Endothelial cell of umbilical vein (primary cell): ENCODE data around the gene DNAL1. TPM values are rescaled to one million over a fixed set of nuclear protein-coding genes. Genes with fewer than 3 reads are reported as not detected.
"Not testable (repeated sequence)": the region's sequence is repeated elsewhere in the genome, so short reads cannot be mapped to it uniquely, and the experiment has no call there.

ENCODE experiments used
- BruUV-seq: library from RNA; stranded (reverse); fragments of 400-500 nt; replicated peaks from 2 replicates; lab custom pipeline; 2021; lab: Mats Ljungman, UMichigan
- CTCF ChIA-PET: fragments of 300-600, 350-600 bp; sonication (Branson Sonifier 250); formaldehyde crosslinking; loops from one replicate; lab custom pipeline; 2021; ENCODE audit warnings: antibody characterized with exemption, inconsistent platforms; lab: Charles Lee
- POLR2A ChIA-PET: fragments of 300-600, 350-600 bp; sonication (Branson Sonifier 250); formaldehyde crosslinking; loops from one replicate; lab custom pipeline; 2021; ENCODE audit warnings: antibody characterized with exemption, inconsistent platforms; lab: Charles Lee
- DNase-seq: peaks from one replicate; pipeline ENCODE4 v3.0.0-alpha.2; 2011; ENCODE audit warnings: low read depth, low spot score
- FAIRE-seq: peaks from 2 replicates; lab custom pipeline; 2011; peaks lifted over from hg19 to GRCh38; lab: Jason Lieb, UNC
- H2AFZ ChIP-seq: 2 replicates; pipeline ENCODE4 v1.6.0; 2012; ENCODE audit warnings: low read depth, low read length, control low read depth, inconsistent platforms
- H3K27ac ChIP-seq: 2 replicates; pipeline ENCODE4 v1.5.1; 2011; ENCODE audit warnings: low read depth, mild to moderate bottlenecking, control low read depth, low read length, moderate library complexity; ENCODE audit not compliant: insufficient read depth
- H3K27me3 ChIP-seq, 2 experiments: 2 replicates each; pipeline versions ENCODE4 v1.6.0 to v1.6.1; 2011; ENCODE audit warnings: low read length in 2 of 2, mixed read lengths in 1 of 2; ENCODE audit not compliant: control insufficient read depth in 2 of 2, insufficient read depth in 2 of 2
- H3K36me3 ChIP-seq, 2 experiments: 2 replicates in 1 of 2; 3 replicates in 1 of 2; pipeline ENCODE4 v1.5.1; 2011; ENCODE audit warnings: low read length in 2 of 2, mild to moderate bottlenecking in 1 of 2, moderate library complexity in 1 of 2; ENCODE audit not compliant: control insufficient read depth in 2 of 2, insufficient read depth in 2 of 2; ENCODE audit errors: extremely low read depth in 1 of 2
- H3K4me1 ChIP-seq: 3 replicates; pipeline ENCODE4 v1.5.1; 2011; ENCODE audit warnings: mild to moderate bottlenecking, low read length; ENCODE audit not compliant: control insufficient read depth, insufficient read depth; ENCODE audit errors: extremely low read depth
- H3K4me2 ChIP-seq: 2 replicates; pipeline ENCODE4 v1.6.1; 2011; ENCODE audit warnings: low read length, control low read depth, mixed read lengths; ENCODE audit not compliant: insufficient read depth
- H3K4me3 ChIP-seq, 3 experiments: fragments of 200-600 bp in 1 of 3; sonication (generic), shearing (Covaris generic) in 1 of 3; replicated peaks in 1 of 3; 2 replicates each; pipeline ENCODE4 v1.5.1; 2011 to 2016; ENCODE audit warnings: control low read depth in 3 of 3, low read length in 3 of 3, mild to moderate bottlenecking in 2 of 3, inconsistent platforms in 1 of 3, low read depth in 1 of 3, moderate library complexity in 1 of 3; ENCODE audit not compliant: insufficient read depth in 1 of 3
- H3K79me2 ChIP-seq: 2 replicates; pipeline ENCODE4 v1.6.0; 2012; ENCODE audit warnings: low read length, inconsistent platforms; ENCODE audit not compliant: control insufficient read depth, insufficient read depth
- H3K9ac ChIP-seq: replicated peaks from 2 replicates; pipeline ENCODE3; 2011; ENCODE audit warnings: low read length, control low read depth; ENCODE audit not compliant: insufficient read depth; ENCODE audit errors: extremely low read depth
- H3K9me1 ChIP-seq: replicated peaks from 3 replicates; pipeline ENCODE4 v1.6.0; 2011; ENCODE audit warnings: mild to moderate bottlenecking, low read length; ENCODE audit not compliant: control insufficient read depth, insufficient read depth; ENCODE audit errors: extremely low read depth
- H3K9me3 ChIP-seq: replicated peaks from 2 replicates; pipeline ENCODE4 v1.5.1; 2012; ENCODE audit warnings: low read length, inconsistent platforms; ENCODE audit not compliant: control insufficient read depth, insufficient read depth
- H4K20me1 ChIP-seq: replicated peaks from 2 replicates; pipeline ENCODE3; 2011; ENCODE audit warnings: mild to moderate bottlenecking, low read length; ENCODE audit not compliant: control insufficient read depth, insufficient read depth; ENCODE audit errors: extremely low read depth
- CTCF ChIP-seq, 2 donors: IDR thresholded peaks; 1 replicate in 1 of 2; 2 replicates in 1 of 2; pipeline ENCODE4 v1.5.1; 2011; ENCODE audit warnings: low read length in 2 of 2, mild to moderate bottlenecking in 2 of 2, moderate library complexity in 2 of 2, control low read depth in 1 of 2, inconsistent platforms in 1 of 2, low read depth in 1 of 2; ENCODE audit not compliant: insufficient read depth in 1 of 2; ENCODE audit errors: extremely low read depth in 1 of 2
- EZH2 ChIP-seq: IDR thresholded peaks from 2 replicates; pipeline ENCODE4 v1.6.1; 2012; ENCODE audit warnings: borderline replicate concordance, low read depth, mild to moderate bottlenecking, moderate library complexity, low read length, inconsistent platforms; ENCODE audit not compliant: severe bottlenecking
- FOS ChIP-seq: IDR thresholded peaks from 2 replicates; pipeline ENCODE4 v1.6.1; 2011; ENCODE audit warnings: mild to moderate bottlenecking, low read length, moderate library complexity, borderline replicate concordance; ENCODE audit not compliant: insufficient read depth
- GATA2 ChIP-seq: IDR thresholded peaks from 2 replicates; pipeline ENCODE4 v1.7.0; 2011; ENCODE audit warnings: low read depth, mild to moderate bottlenecking, moderate library complexity, mixed read lengths, low read length; ENCODE audit not compliant: insufficient read length, insufficient read depth
- JUN ChIP-seq: IDR thresholded peaks from 2 replicates; pipeline ENCODE4 v1.6.1; 2011; ENCODE audit warnings: borderline replicate concordance, low read depth; ENCODE audit not compliant: insufficient read length, insufficient read depth
- MAX ChIP-seq: IDR thresholded peaks from 2 replicates; pipeline ENCODE4 v1.6.1; 2011; ENCODE audit not compliant: insufficient read depth, insufficient read length
- MYC ChIP-seq: IDR thresholded peaks from one replicate; pipeline ENCODE4 v1.6.1; 2011; ENCODE audit warnings: mild to moderate bottlenecking, low read depth, low read length
- POLR2A ChIP-seq: IDR thresholded peaks from 2 replicates; pipeline ENCODE4 v1.6.1; 2012; ENCODE audit warnings: low read depth, mild to moderate bottlenecking, control low read depth, low read length
- POLR2AphosphoS5 ChIP-seq: IDR thresholded peaks from 2 replicates; pipeline ENCODE4 v1.6.1; 2012; ENCODE audit warnings: low read depth, mild to moderate bottlenecking, control low read depth, low read length, moderate library complexity; ENCODE audit not compliant: insufficient read depth
- dilution Hi-C: fragments of 300-500 bp; cut with MboI; formaldehyde crosslinking; loops from one replicate; pipeline ENCODE4 v1.15.0; 2019; ENCODE audit warnings: low sequenced_read_pairs; ENCODE audit not compliant: extremely low pct_ligation_motif_present
- intact Hi-C: fragments of 100-400 bp; cut with micrococcal nuclease; formaldehyde crosslinking; loops from one replicate; pipeline ENCODE4 v1.10.0; 2022
- polyA plus RNA-seq, 4 experiments: library from polyadenylated mRNA; depleted of rRNA in 3 of 4; stranded (reverse) in 3 of 4; unstranded in 1 of 4; fragments of >200 nt; gene quantifications; 2 replicates each; pipeline versions ENCODE4 v1.2.1 to v1.2.3, GENCODE V29; 2011 to 2012; ENCODE audit warnings: missing spikeins in 1 of 4
- total RNA-seq: library from RNA; stranded (reverse); gene quantifications from 2 replicates; pipeline ENCODE4 v1.2.3, GENCODE V29; 2021

DNAL1 gene
- total and polyA plus RNA-seq, 2 donors (not counting 3 experiments of a cell fraction or from before 2014, with no cell fraction given) = 2.4 to 15.3 TPM

GRCh38 chr14:73708076-73708475 is 63.3 kb downstream of the DNAL1 start:
- BruUV-seq, H3K27me3 ChIP-seq, H4K20me1 ChIP-seq, H3K9ac ChIP-seq, H3K4me1 ChIP-seq, H3K4me3 ChIP-seq, H3K9me3 ChIP-seq, H3K27ac ChIP-seq, CTCF ChIA-PET, H3K36me3 ChIP-seq, H3K9me1 ChIP-seq, H3K4me2 ChIP-seq, FAIRE-seq, dilution Hi-C loops, DNase-seq, POLR2A ChIA-PET, intact Hi-C loops, H2AFZ ChIP-seq: not testable (repeated sequence)
- H3K79me2 ChIP-seq = peaks cover 21% of the 10 kb centered on the region

- no peaks in the 10 kb centered on the region for H3K9me1 ChIP-seq
- POLR2A ChIA-PET = no interaction called here
- no peak overlapping the region for H3K9ac ChIP-seq
- no peaks in the 10 kb centered on the region for H3K36me3 ChIP-seq
- DNase-seq = no peak
- no peak overlapping the region for H3K27ac ChIP-seq
- H3K27me3 ChIP-seq = no peaks in the 10 kb centered on the region
- dilution Hi-C loops = no loop called here
- no peaks in the 10 kb centered on the region for H3K9me3 ChIP-seq
- H2AFZ ChIP-seq = no peak overlapping the region
- TF ChIP-seq POLR2A = no peak
- TF ChIP-seq GATA2 = no peak
- no peak for TF ChIP-seq MYC
- TF ChIP-seq MAX = no peak
- no peak for TF ChIP-seq EZH2
- no peak for TF ChIP-seq JUN
- TF ChIP-seq POLR2AphosphoS5 = no peak
- TF ChIP-seq FOS = no peak
- no peak for TF ChIP-seq CTCF (IDR thresholded peaks at IDR 0.05; ENCODE audit: extremely low read depth in 1 of 2, insufficient read depth in 1 of 2, low read depth in 1 of 2, low read length in 2 of 2)
- H3K4me3 ChIP-seq = no peak overlapping the region
- CTCF ChIA-PET = interaction anchor here (0.9 kb wide), 1 partner anchor 202 kb away, joined by 3 read pairs; no protein-coding TSS in a partner anchor
- intact Hi-C loops = loop anchor here (5.0 kb wide), 1 partner anchor 42 kb away; no protein-coding TSS in a partner anchor
- H4K20me1 ChIP-seq = no peaks in the 10 kb centered on the region
- BruUV-seq = no TSS peak
- FAIRE-seq = no peak
- peaks cover 6% of the 10 kb centered on the region for H3K4me1 ChIP-seq
- peaks cover 27% of the 10 kb centered on the region for H3K79me2 ChIP-seq
- H3K4me2 ChIP-seq = no peak overlapping the region
Observed at GRCh38 chr14:73709904-73710469, 65.2 kb downstream of the DNAL1 start.
